Fibroblast of lung (primary cell): ENCODE data around the gene NPHP4.

ENCODE experiments used
- EZH2 ChIP-seq: IDR thresholded peaks from 2 replicates; pipeline ENCODE4 v1.5.1; 2012; ENCODE audit warnings: low read length, control low read depth, mild to moderate bottlenecking; ENCODE audit errors: missing control alignments
- TF ChIP-seq, protein P1 (sequence below), 2 donors: IDR thresholded peaks in 1 of 2; conservative IDR thresholded peaks in 1 of 2; 1 replicate in 1 of 2; 2 replicates in 1 of 2; pipeline ENCODE4 v1.5.1; 2011 to 2012; ENCODE audit warnings: low read length in 2 of 2, control low read depth in 1 of 2, inconsistent platforms in 1 of 2, low read depth in 1 of 2, mild to moderate bottlenecking in 1 of 2

- TF ChIP-seq EZH2: no peak
- TF ChIP-seq, protein P1, sequence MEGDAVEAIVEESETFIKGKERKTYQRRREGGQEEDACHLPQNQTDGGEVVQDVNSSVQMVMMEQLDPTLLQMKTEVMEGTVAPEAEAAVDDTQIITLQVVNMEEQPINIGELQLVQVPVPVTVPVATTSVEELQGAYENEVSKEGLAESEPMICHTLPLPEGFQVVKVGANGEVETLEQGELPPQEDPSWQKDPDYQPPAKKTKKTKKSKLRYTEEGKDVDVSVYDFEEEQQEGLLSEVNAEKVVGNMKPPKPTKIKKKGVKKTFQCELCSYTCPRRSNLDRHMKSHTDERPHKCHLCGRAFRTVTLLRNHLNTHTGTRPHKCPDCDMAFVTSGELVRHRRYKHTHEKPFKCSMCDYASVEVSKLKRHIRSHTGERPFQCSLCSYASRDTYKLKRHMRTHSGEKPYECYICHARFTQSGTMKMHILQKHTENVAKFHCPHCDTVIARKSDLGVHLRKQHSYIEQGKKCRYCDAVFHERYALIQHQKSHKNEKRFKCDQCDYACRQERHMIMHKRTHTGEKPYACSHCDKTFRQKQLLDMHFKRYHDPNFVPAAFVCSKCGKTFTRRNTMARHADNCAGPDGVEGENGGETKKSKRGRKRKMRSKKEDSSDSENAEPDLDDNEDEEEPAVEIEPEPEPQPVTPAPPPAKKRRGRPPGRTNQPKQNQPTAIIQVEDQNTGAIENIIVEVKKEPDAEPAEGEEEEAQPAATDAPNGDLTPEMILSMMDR (conservative IDR thresholded peaks at IDR 0.05 in 1 of 2, IDR thresholded peaks at IDR 0.05 in 1 of 2; ENCODE audit: low read depth in 1 of 2, low read length in 2 of 2): no peak
Measured at GRCh38 chr1:5909576-5910275, 82.5 kb downstream of the NPHP4 start.
